ENCODE measurements around the gene ZBTB7C. TPM values are rescaled to one million over a fixed set of nuclear protein-coding genes. Genes with fewer than 3 reads are reported as not detected.

ZBTB7C gene
- total RNA-seq, 5 donors from 2014 or later (not counting 1 experiment from before 2014, with no cell fraction given), result 0.06 TPM; not detected in 4

GRCh38 chr18:48371854-48372602 lies 37.2 kb downstream of the ZBTB7C start:
- ChIA-PET POLR2A (no interaction called here), CTCF (no interaction called here)
- Histone ChIP-seq H3K4me1 (ENCODE audit: control insufficient read depth in 1 of 2, extremely low read depth in 1 of 2, insufficient read depth in 2 of 2, low read length in 2 of 2) (no peaks in the 10 kb centered on the region), H3K27ac (ENCODE audit: low read length) (no peak overlapping the region), H3K27me3 (replicated peaks in 1 of 2; ENCODE audit: control insufficient read depth in 2 of 2, extremely low read depth in 1 of 2, insufficient read depth in 2 of 2, low read length in 1 of 2) (peaks cover 9 to 19% of the 10 kb centered on the region in 2 experiments), H3K9me3 (no peaks in the 10 kb centered on the region), H3K36me3 (ENCODE audit: control insufficient read depth in 2 of 2, extremely low read depth in 1 of 2, insufficient read depth in 1 of 2, low read length in 1 of 2) (no peaks in the 10 kb centered on the region), H3K4me3 (ENCODE audit: control insufficient read depth in 1 of 2, extremely low read depth in 1 of 2, low read length in 1 of 2) (no peak overlapping the region)
- no peak overlapping the region for H3K27ac Mint-ChIP-seq
- DNase-seq (no peak), ATAC-seq (replicated peaks in 1 of 4) (no peak)
- peaks cover 3 to 15% of the 10 kb centered on the region in 2 donors for H3K27me3 Mint-ChIP-seq
- peaks cover 4 to 12% (median 8%) of the 10 kb centered on the region in 3 donors for H3K9me3 Mint-ChIP-seq
- H3K4me3 Mint-ChIP-seq, result no peak overlapping the region
- WGBS (ENCODE audit: insufficient coverage), result 77% methylated on average over 3 of the region's 7 CpGs
- H3K36me3 Mint-ChIP-seq, result no peaks in the 10 kb centered on the region
- no peaks in the 10 kb centered on the region for H3K4me1 Mint-ChIP-seq

- no peak overlapping the region for H3K27ac ChIP-seq (ENCODE audit: low read length)
- peaks cover 0 to 19% of the 10 kb centered on the region in 2 experiments for H3K27me3 ChIP-seq (replicated peaks in 1 of 2; ENCODE audit: control insufficient read depth in 2 of 2, extremely low read depth in 1 of 2, insufficient read depth in 2 of 2, low read length in 1 of 2)
- H3K4me3 ChIP-seq (ENCODE audit: control insufficient read depth in 1 of 2, extremely low read depth in 1 of 2, low read length in 1 of 2), result no peak overlapping the region
- Mint-ChIP-seq H3K36me3 (no peaks in the 10 kb centered on the region), H3K9me3 (peaks cover 4 to 22% (median 16%) of the 10 kb centered on the region in 3 donors), H3K27ac (no peak overlapping the region), H3K4me1 (no peaks in the 10 kb centered on the region), H3K4me3 (no peak overlapping the region), H3K27me3 (peaks cover 6 to 20% of the 10 kb centered on the region in 2 donors)
- H3K4me1 ChIP-seq (ENCODE audit: control insufficient read depth in 1 of 2, extremely low read depth in 1 of 2, insufficient read depth in 2 of 2, low read length in 2 of 2), result no peaks in the 10 kb centered on the region
- no peaks in the 10 kb centered on the region for H3K36me3 ChIP-seq (ENCODE audit: control insufficient read depth in 2 of 2, extremely low read depth in 1 of 2, insufficient read depth in 1 of 2, low read length in 1 of 2)
- no peak for DNase-seq
- POLR2A ChIA-PET, result no interaction called here
- no CpG with 5 or more reads among the region's 4 CpGs for WGBS (ENCODE audit: insufficient coverage)
- H3K9me3 ChIP-seq, result no peaks in the 10 kb centered on the region
- ATAC-seq (replicated peaks in 1 of 4), result no peak
- CTCF ChIA-PET, result interaction anchor here in 1 of 2 donors (0.6 kb wide), 1 partner anchor 613 kb away, joined by 3 read pairs; no protein-coding TSS in a partner anchor
Measured at GRCh38 chr18:48367557-48367956, 41.6 kb downstream of the ZBTB7C start.

GRCh38 chr18:48365965-48366364 lies 43.2 kb downstream of the ZBTB7C start:
- Mint-ChIP-seq H3K4me3 (no peak overlapping the region), H3K4me1 (no peaks in the 10 kb centered on the region), H3K27me3 (peaks cover 6 to 22% of the 10 kb centered on the region in 2 donors), H3K27ac (no peak overlapping the region), H3K9me3 (peaks cover 4 to 22% (median 16%) of the 10 kb centered on the region in 3 donors), H3K36me3 (no peaks in the 10 kb centered on the region)
- Histone ChIP-seq H3K4me3 (ENCODE audit: control insufficient read depth in 1 of 2, extremely low read depth in 1 of 2, low read length in 1 of 2) (no peak overlapping the region), H3K4me1 (ENCODE audit: control insufficient read depth in 1 of 2, extremely low read depth in 1 of 2, insufficient read depth in 2 of 2, low read length in 2 of 2) (no peaks in the 10 kb centered on the region), H3K27ac (ENCODE audit: low read length) (no peak overlapping the region), H3K9me3 (no peaks in the 10 kb centered on the region), H3K27me3 (replicated peaks in 1 of 2; ENCODE audit: control insufficient read depth in 2 of 2, extremely low read depth in 1 of 2, insufficient read depth in 2 of 2, low read length in 1 of 2) (peaks cover 0 to 21% of the 10 kb centered on the region in 2 experiments), H3K36me3 (ENCODE audit: control insufficient read depth in 2 of 2, extremely low read depth in 1 of 2, insufficient read depth in 1 of 2, low read length in 1 of 2) (no peaks in the 10 kb centered on the region)
- DNase-seq, result no peak
- POLR2A ChIA-PET, result no interaction called here
- CTCF ChIA-PET, result no interaction called here
- ATAC-seq (replicated peaks in 1 of 4), result no peak

- DNase-seq (peak in 1 of 35 experiments; percentile 5), ATAC-seq (replicated peaks in 1 of 4) (no peak)
- 84% methylated on average over 5 of the region's 5 CpGs for WGBS (ENCODE audit: insufficient coverage)
- no peaks in the 10 kb centered on the region for H3K36me3 ChIP-seq (ENCODE audit: control insufficient read depth in 2 of 2, extremely low read depth in 1 of 2, insufficient read depth in 1 of 2, low read length in 1 of 2)
- no peaks in the 10 kb centered on the region for H3K9me3 ChIP-seq
- H3K27me3 Mint-ChIP-seq, result peaks cover 13 to 31% of the 10 kb centered on the region in 2 donors
- no peaks in the 10 kb centered on the region for H3K36me3 Mint-ChIP-seq
- H3K4me3 ChIP-seq (ENCODE audit: control insufficient read depth in 1 of 2, extremely low read depth in 1 of 2, low read length in 1 of 2), result no peak overlapping the region
- H3K9me3 Mint-ChIP-seq, result peaks cover 0 to 14% (median 8%) of the 10 kb centered on the region in 3 donors
- H3K27ac ChIP-seq (ENCODE audit: low read length), result no peak overlapping the region
- no peaks in the 10 kb centered on the region for H3K4me1 Mint-ChIP-seq
- no peak overlapping the region for H3K27ac Mint-ChIP-seq
- ChIA-PET POLR2A (no interaction called here), CTCF (no interaction called here)
- H3K27me3 ChIP-seq (replicated peaks in 1 of 2; ENCODE audit: control insufficient read depth in 2 of 2, extremely low read depth in 1 of 2, insufficient read depth in 2 of 2, low read length in 1 of 2), result peaks cover 0 to 26% of the 10 kb centered on the region in 2 experiments
- H3K4me1 ChIP-seq (ENCODE audit: control insufficient read depth in 1 of 2, extremely low read depth in 1 of 2, insufficient read depth in 2 of 2, low read length in 2 of 2), result no peaks in the 10 kb centered on the region
- H3K4me3 Mint-ChIP-seq, result no peak overlapping the region
Measured at GRCh38 chr18:48364146-48364545, 45.0 kb downstream of the ZBTB7C start.

- Histone ChIP-seq H3K9me3 (no peaks in the 10 kb centered on the region), H3K36me3 (ENCODE audit: control insufficient read depth in 2 of 2, extremely low read depth in 1 of 2, insufficient read depth in 1 of 2, low read length in 1 of 2) (no peaks in the 10 kb centered on the region), H3K4me3 (ENCODE audit: control insufficient read depth in 1 of 2, extremely low read depth in 1 of 2, low read length in 1 of 2) (no peak overlapping the region), H3K27me3 (replicated peaks in 1 of 2; ENCODE audit: control insufficient read depth in 2 of 2, extremely low read depth in 1 of 2, insufficient read depth in 2 of 2, low read length in 1 of 2) (peaks cover 0 to 26% of the 10 kb centered on the region in 2 experiments), H3K4me1 (ENCODE audit: control insufficient read depth in 1 of 2, extremely low read depth in 1 of 2, insufficient read depth in 2 of 2, low read length in 2 of 2) (no peaks in the 10 kb centered on the region), H3K27ac (ENCODE audit: low read length) (no peak overlapping the region)
- ATAC-seq (replicated peaks in 1 of 4) (no peak), DNase-seq (no peak)
- no peak overlapping the region for H3K27ac Mint-ChIP-seq
- H3K4me1 Mint-ChIP-seq, result no peaks in the 10 kb centered on the region
- CTCF ChIA-PET, result no interaction called here
- 40% methylated on average over 1 of the region's 3 CpGs for WGBS (ENCODE audit: insufficient coverage)
- no peaks in the 10 kb centered on the region for H3K36me3 Mint-ChIP-seq
- H3K27me3 Mint-ChIP-seq, result peaks cover 13 to 31% of the 10 kb centered on the region in 2 donors
- H3K9me3 Mint-ChIP-seq, result peaks cover 0 to 14% (median 4%) of the 10 kb centered on the region in 3 donors
- POLR2A ChIA-PET, result no interaction called here
- no peak overlapping the region for H3K4me3 Mint-ChIP-seq
Measured at GRCh38 chr18:48363175-48363574, 46.0 kb downstream of the ZBTB7C start.

GRCh38 chr18:48361801-48362200 lies 47.4 kb downstream of the ZBTB7C start:
- no peaks in the 10 kb centered on the region for H3K4me1 ChIP-seq (ENCODE audit: control insufficient read depth in 1 of 2, extremely low read depth in 1 of 2, insufficient read depth in 2 of 2, low read length in 2 of 2)
- no peaks in the 10 kb centered on the region for H3K36me3 Mint-ChIP-seq
- H3K4me3 ChIP-seq (ENCODE audit: control insufficient read depth in 1 of 2, extremely low read depth in 1 of 2, low read length in 1 of 2), result no peak overlapping the region
- peaks cover 0 to 26% of the 10 kb centered on the region in 2 experiments for H3K27me3 ChIP-seq (replicated peaks in 1 of 2; ENCODE audit: control insufficient read depth in 2 of 2, extremely low read depth in 1 of 2, insufficient read depth in 2 of 2, low read length in 1 of 2)
- no peak overlapping the region for H3K27ac ChIP-seq (ENCODE audit: low read length)
- ATAC-seq (replicated peaks in 1 of 4) (no peak), DNase-seq (peak in 1 of 35 experiments; percentile 4)
- no peaks in the 10 kb centered on the region for H3K36me3 ChIP-seq (ENCODE audit: control insufficient read depth in 2 of 2, extremely low read depth in 1 of 2, insufficient read depth in 1 of 2, low read length in 1 of 2)
- H3K27me3 Mint-ChIP-seq, result peaks cover 16 to 37% of the 10 kb centered on the region in 2 donors
- no peak overlapping the region for H3K4me3 Mint-ChIP-seq
- 50% methylated on average over 2 of the region's 4 CpGs for WGBS (ENCODE audit: insufficient coverage)
- ChIA-PET POLR2A (no interaction called here), CTCF (no interaction called here)
- no peaks in the 10 kb centered on the region for H3K4me1 Mint-ChIP-seq
- H3K27ac Mint-ChIP-seq, result no peak overlapping the region
- no peaks in the 10 kb centered on the region for H3K9me3 ChIP-seq
- H3K9me3 Mint-ChIP-seq, result peaks cover 0 to 14% (median 4%) of the 10 kb centered on the region in 3 donors
